WTC11 (cell line): ENCODE results near the gene SMPD2. TPM values are rescaled to one million over a fixed set of nuclear protein-coding genes. Genes with fewer than 3 reads are reported as not detected.

Source experiments
- ATAC-seq: fragments of 200-7000 bp; cut with Tn5 transposase; 2 replicates; pipeline ENCODE4 v1.10.0; 2021; ENCODE audit warnings: mild to moderate bottlenecking, moderate library complexity
- Bru-seq: library from RNA; stranded (reverse); fragments of 400-500 nt; gene quantifications from one replicate; lab custom pipeline; 2021; lab: Mats Ljungman, UMichigan
- CTCF ChIA-PET: fragments of 300-600 bp; sonication (Branson Sonifier 250); formaldehyde crosslinking; loops from one replicate; lab custom pipeline; 2021; ENCODE audit warnings: antibody characterized with exemption; lab: Charles Lee
- POLR2A ChIA-PET: fragments of 350-600 bp; sonication (Branson Sonifier 250); formaldehyde crosslinking; loops from one replicate; lab custom pipeline; 2021; ENCODE audit warnings: antibody characterized with exemption; lab: Charles Lee
- DNase-seq: peaks from one replicate; pipeline ENCODE4 v3.0.0; 2021; ENCODE audit warnings: low spot score
- H3K27ac Mint-ChIP-seq: 2 replicates; pipeline ENCODE4 v1.8.0; 2021; ENCODE audit warnings: mixed read lengths
- H3K27me3 Mint-ChIP-seq: 2 replicates; pipeline ENCODE4 v1.8.0; 2021; ENCODE audit warnings: low read depth, mild to moderate bottlenecking, moderate library complexity, mixed read lengths
- H3K36me3 Mint-ChIP-seq: 2 replicates; pipeline ENCODE4 v1.8.0; 2021; ENCODE audit warnings: mixed read lengths
- H3K4me1 Mint-ChIP-seq: 2 replicates; pipeline ENCODE4 v1.8.0; 2022; ENCODE audit warnings: mixed read lengths
- H3K4me3 Mint-ChIP-seq: 2 replicates; pipeline ENCODE4 v1.8.0; 2021; ENCODE audit warnings: mild to moderate bottlenecking, moderate library complexity, mixed read lengths
- H3K9me3 Mint-ChIP-seq: 2 replicates; pipeline ENCODE4 v1.8.0; 2021; ENCODE audit warnings: mixed read lengths
- ARID4B ChIP-seq: sonication (generic); formaldehyde crosslinking; IDR thresholded peaks from 2 replicates; pipeline ENCODE4 v1.8.0; 2023; ENCODE audit warnings: missing genetic modification reagents, mild to moderate bottlenecking, borderline replicate concordance
- CDX4 ChIP-seq: fragments of 250-450 bp; sonication (Bioruptor Pico); IDR thresholded peaks from 2 replicates; pipeline ENCODE4 v1.9.0; 2021; ENCODE audit warnings: moderate library complexity, mild to moderate bottlenecking, inconsistent platforms, borderline replicate concordance
- FOXP1 ChIP-seq: sonication (generic); formaldehyde crosslinking; IDR thresholded peaks from 2 replicates; pipeline ENCODE4 v1.8.0; 2022; ENCODE audit warnings: missing genetic modification reagents, mild to moderate bottlenecking, moderate library complexity, borderline replicate concordance
- GABPB1 ChIP-seq: sonication (generic); formaldehyde crosslinking; IDR thresholded peaks from 2 replicates; pipeline ENCODE4 v1.8.1; 2023; ENCODE audit warnings: mild to moderate bottlenecking, missing genetic modification reagents
- GTF2I ChIP-seq: fragments of 250-450 bp; sonication (Bioruptor Pico); conservative IDR thresholded peaks from 2 replicates; pipeline ENCODE4 v1.4.0; 2021; ENCODE audit warnings: mild to moderate bottlenecking
- HMGXB4 ChIP-seq: sonication (generic); formaldehyde crosslinking; IDR thresholded peaks from 2 replicates; pipeline ENCODE4 v1.8.1; 2023; ENCODE audit warnings: mild to moderate bottlenecking, moderate library complexity, missing genetic modification reagents
- JAZF1 ChIP-seq: fragments of 250-450 bp; sonication (Bioruptor Pico); IDR thresholded peaks from 2 replicates; pipeline ENCODE4 v1.9.0; 2021; ENCODE audit warnings: moderate library complexity, mild to moderate bottlenecking, inconsistent platforms
- MYBL2 ChIP-seq: sonication (generic); formaldehyde crosslinking; IDR thresholded peaks from 2 replicates; pipeline ENCODE4 v1.8.1; 2023; ENCODE audit warnings: mild to moderate bottlenecking, moderate library complexity, missing genetic modification reagents
- NR1H2 ChIP-seq: sonication (generic); formaldehyde crosslinking; IDR thresholded peaks from 2 replicates; pipeline ENCODE4 v1.9.0; 2021; ENCODE audit warnings: mild to moderate bottlenecking, moderate library complexity, missing genetic modification reagents
- NR2C2 ChIP-seq: sonication (generic); formaldehyde crosslinking; IDR thresholded peaks from 2 replicates; pipeline ENCODE4 v1.8.0; 2022; ENCODE audit warnings: mild to moderate bottlenecking, missing genetic modification reagents
- RELA ChIP-seq: sonication (generic); formaldehyde crosslinking; IDR thresholded peaks from 2 replicates; pipeline ENCODE4 v1.8.1; 2022; ENCODE audit warnings: missing genetic modification reagents, mild to moderate bottlenecking, borderline replicate concordance
- SMAD3 ChIP-seq: sonication (generic); formaldehyde crosslinking; IDR thresholded peaks from 2 replicates; pipeline ENCODE4 v1.8.0; 2022; ENCODE audit warnings: missing genetic modification reagents, mild to moderate bottlenecking, borderline replicate concordance
- SP1 ChIP-seq: sonication (generic); formaldehyde crosslinking; conservative IDR thresholded peaks from 2 replicates; pipeline ENCODE4 v1.8.1; 2022; ENCODE audit warnings: missing genetic modification reagents
- TEAD1 ChIP-seq: sonication (generic); formaldehyde crosslinking; IDR thresholded peaks from 2 replicates; pipeline ENCODE4 v1.8.0; 2022; ENCODE audit warnings: mild to moderate bottlenecking, missing genetic modification reagents
- ZBTB21 ChIP-seq: sonication (generic); formaldehyde crosslinking; IDR thresholded peaks from 2 replicates; pipeline ENCODE4 v1.8.1; 2023; ENCODE audit warnings: mild to moderate bottlenecking, missing genetic modification reagents, borderline replicate concordance
- ZNF138 ChIP-seq: sonication (generic); formaldehyde crosslinking; conservative IDR thresholded peaks from 2 replicates; pipeline ENCODE4 v1.8.1; 2022; ENCODE audit warnings: mild to moderate bottlenecking, moderate library complexity, missing genetic modification reagents
- ZNF232 ChIP-seq: sonication (generic); formaldehyde crosslinking; IDR thresholded peaks from 2 replicates; pipeline ENCODE4 v1.8.0; 2022; ENCODE audit warnings: mild to moderate bottlenecking, missing genetic modification reagents
- ZNF317 ChIP-seq: sonication (generic); formaldehyde crosslinking; IDR thresholded peaks from 2 replicates; pipeline ENCODE4 v1.8.1; 2023; ENCODE audit warnings: low read depth, mild to moderate bottlenecking, moderate library complexity, missing genetic modification reagents, borderline replicate concordance
- ZNF396 ChIP-seq: fragments of 250-450 bp; sonication (Bioruptor Pico); IDR thresholded peaks from 2 replicates; pipeline ENCODE4 v1.8.0; 2021; ENCODE audit warnings: mild to moderate bottlenecking, moderate library complexity, borderline replicate concordance
- long read RNA-seq, 3 experiments: library from RNA in 1 of 3; library from capped mRNA in 1 of 3; library from polyadenylated mRNA in 1 of 3; unstranded in 2 of 3; stranded (forward) in 1 of 3; transcript quantifications; one replicate each; pipeline ENCODE4 v2.0.0, GENCODE V29; 2021
- total RNA-seq: library from RNA; stranded (reverse); gene quantifications from 3 replicates; pipeline ENCODE4 v1.2.3, GENCODE V29; 2021
- TF ChIP-seq, protein P1 (sequence below): fragments of 200-600 bp; IDR thresholded peaks from 2 replicates; pipeline ENCODE4 v1.8.0; 2022; ENCODE audit warnings: antibody characterized with exemption
- TF ChIP-seq, protein P2 (sequence below): sonication (generic); formaldehyde crosslinking; IDR thresholded peaks from 2 replicates; pipeline ENCODE4 v1.8.0; 2022; ENCODE audit warnings: mild to moderate bottlenecking, missing genetic modification reagents
- TF ChIP-seq, protein P3 (sequence below): sonication (generic); formaldehyde crosslinking; IDR thresholded peaks from 2 replicates; pipeline ENCODE4 v1.8.0; 2022; ENCODE audit warnings: mild to moderate bottlenecking, missing genetic modification reagents

Gene SMPD2
- total RNA-seq, result 11.2 to 13.1 TPM (median 12.2 TPM) in 3 replicates
- percentile 66 among the genes with signal in this experiment for Bru-seq, nascent RNA
- long read RNA-seq, experiment 1, transcript SMPD2-201 (10 exons, 1,645 nt), result major isoform, 26 of 38 reads
- long read RNA-seq, experiment 1, partial matches to known transcripts, result 2 of 38 reads
- long read RNA-seq, experiment 1, other reads (novel, unspliced or antisense), result 10 of 38 reads
- long read RNA-seq, experiment 2, transcript SMPD2-201 (10 exons, 1,645 nt), result major isoform, 8 of 15 reads
- long read RNA-seq, experiment 2, partial matches to known transcripts, result 4 of 15 reads
- long read RNA-seq, experiment 2, other reads (novel, unspliced or antisense), result 3 of 15 reads
- long read RNA-seq, experiment 3, transcript SMPD2-201 (10 exons, 1,645 nt), result major isoform, 5 of 9 reads
- long read RNA-seq, experiment 3, partial matches to known transcripts, result 1 of 9 reads
- long read RNA-seq, experiment 3, other reads (novel, unspliced or antisense), result 3 of 9 reads

- peaks cover 7% of the 10 kb centered on the region for H3K27me3 Mint-ChIP-seq
- TF ChIP-seq TEAD1 (CRISPR knock-in tag), result peak; percentile 34; the same call in 1 of the 2 replicates
- TF ChIP-seq, protein P1, sequence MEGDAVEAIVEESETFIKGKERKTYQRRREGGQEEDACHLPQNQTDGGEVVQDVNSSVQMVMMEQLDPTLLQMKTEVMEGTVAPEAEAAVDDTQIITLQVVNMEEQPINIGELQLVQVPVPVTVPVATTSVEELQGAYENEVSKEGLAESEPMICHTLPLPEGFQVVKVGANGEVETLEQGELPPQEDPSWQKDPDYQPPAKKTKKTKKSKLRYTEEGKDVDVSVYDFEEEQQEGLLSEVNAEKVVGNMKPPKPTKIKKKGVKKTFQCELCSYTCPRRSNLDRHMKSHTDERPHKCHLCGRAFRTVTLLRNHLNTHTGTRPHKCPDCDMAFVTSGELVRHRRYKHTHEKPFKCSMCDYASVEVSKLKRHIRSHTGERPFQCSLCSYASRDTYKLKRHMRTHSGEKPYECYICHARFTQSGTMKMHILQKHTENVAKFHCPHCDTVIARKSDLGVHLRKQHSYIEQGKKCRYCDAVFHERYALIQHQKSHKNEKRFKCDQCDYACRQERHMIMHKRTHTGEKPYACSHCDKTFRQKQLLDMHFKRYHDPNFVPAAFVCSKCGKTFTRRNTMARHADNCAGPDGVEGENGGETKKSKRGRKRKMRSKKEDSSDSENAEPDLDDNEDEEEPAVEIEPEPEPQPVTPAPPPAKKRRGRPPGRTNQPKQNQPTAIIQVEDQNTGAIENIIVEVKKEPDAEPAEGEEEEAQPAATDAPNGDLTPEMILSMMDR, result peak; percentile 40; the same call in 1 of the 2 replicates
- 0 out of 2 replicates have a peak, but pooled peaks have one; percentile 38 for TF ChIP-seq ZBTB21 (CRISPR knock-in tag)
- no peak for TF ChIP-seq ZNF396 (CRISPR knock-in tag)
- TF ChIP-seq FOXP1, result peak; percentile 39; the same call in 1 of the 2 replicates
- 0 out of 2 replicates have a peak, but pooled peaks have one; percentile 29 for TF ChIP-seq SMAD3 (CRISPR knock-in tag)
- TF ChIP-seq ZNF138 (CRISPR knock-in tag), result peak; percentile 77; the same call in 1 of the 2 replicates
- TF ChIP-seq NR2C2 (CRISPR knock-in tag), result peak; percentile 7; the same call in 1 of the 2 replicates
- TF ChIP-seq GTF2I (CRISPR knock-in tag), result no peak
- peak; percentile 20; the same call in 1 of the 2 replicates for TF ChIP-seq ZNF317
- TF ChIP-seq, protein P2, sequence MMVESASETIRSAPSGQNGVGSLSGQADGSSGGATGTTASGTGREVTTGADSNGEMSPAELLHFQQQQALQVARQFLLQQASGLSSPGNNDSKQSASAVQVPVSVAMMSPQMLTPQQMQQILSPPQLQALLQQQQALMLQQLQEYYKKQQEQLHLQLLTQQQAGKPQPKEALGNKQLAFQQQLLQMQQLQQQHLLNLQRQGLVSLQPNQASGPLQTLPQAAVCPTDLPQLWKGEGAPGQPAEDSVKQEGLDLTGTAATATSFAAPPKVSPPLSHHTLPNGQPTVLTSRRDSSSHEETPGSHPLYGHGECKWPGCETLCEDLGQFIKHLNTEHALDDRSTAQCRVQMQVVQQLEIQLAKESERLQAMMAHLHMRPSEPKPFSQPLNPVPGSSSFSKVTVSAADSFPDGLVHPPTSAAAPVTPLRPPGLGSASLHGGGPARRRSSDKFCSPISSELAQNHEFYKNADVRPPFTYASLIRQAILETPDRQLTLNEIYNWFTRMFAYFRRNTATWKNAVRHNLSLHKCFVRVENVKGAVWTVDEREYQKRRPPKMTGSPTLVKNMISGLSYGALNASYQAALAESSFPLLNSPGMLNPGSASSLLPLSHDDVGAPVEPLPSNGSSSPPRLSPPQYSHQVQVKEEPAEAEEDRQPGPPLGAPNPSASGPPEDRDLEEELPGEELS (CRISPR knock-in tag), result peak; percentile 60; the same call in 1 of the 2 replicates
- no peak for TF ChIP-seq CDX4 (CRISPR knock-in tag)
- peak; percentile 64 for TF ChIP-seq SP1 (CRISPR knock-in tag)
- no peak for TF ChIP-seq JAZF1
- TF ChIP-seq HMGXB4 (CRISPR knock-in tag), result peak; percentile 94
- 0 out of 2 replicates have a peak, but pooled peaks have one; percentile 74 for TF ChIP-seq MYBL2 (CRISPR knock-in tag)
- peak; percentile 43; the same call in 1 of the 2 replicates for TF ChIP-seq ZNF232
- 0 out of 2 replicates have a peak, but pooled peaks have one; percentile 36 for TF ChIP-seq RELA (CRISPR knock-in tag)
- no peak for TF ChIP-seq NR1H2 (CRISPR knock-in tag)
- 0 out of 2 replicates have a peak, but pooled peaks have one; percentile 6 for TF ChIP-seq GABPB1 (CRISPR knock-in tag)
- TF ChIP-seq, protein P3, sequence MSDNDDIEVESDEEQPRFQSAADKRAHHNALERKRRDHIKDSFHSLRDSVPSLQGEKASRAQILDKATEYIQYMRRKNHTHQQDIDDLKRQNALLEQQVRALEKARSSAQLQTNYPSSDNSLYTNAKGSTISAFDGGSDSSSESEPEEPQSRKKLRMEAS (CRISPR knock-in tag), result peak; percentile 50; the same call in 1 of the 2 replicates
- peak; percentile 22 for TF ChIP-seq ARID4B (CRISPR knock-in tag)
- TF ChIP-seq, all 79 proteins: peak for 17
- Mint-ChIP-seq H3K36me3 (peaks cover 10% of the 10 kb centered on the region), H3K27ac (peak within 1 kb of the TSS; percentile 32; the same call in 1 of the 2 replicates), H3K4me3 (peak within 1 kb of the TSS; percentile 92), H3K9me3 (no peaks in the 10 kb centered on the region), H3K4me1 (peaks cover 14% of the 10 kb centered on the region; the same call in 1 of the 2 replicates)
- DNase-seq (peak; percentile 88), ATAC-seq (peak; percentile 82)
- CTCF ChIA-PET, result interaction anchor here (0.7 to 2.5 kb wide), 15 partner anchors 10 to 599 kb away, joined by 3 to 24 read pairs (median 5); partner anchors contain the start of gene MICAL1
- POLR2A ChIA-PET, result interaction anchor here (0.6 to 3.1 kb wide), 6 partner anchors 14 to 346 kb away, joined by 3 to 13 read pairs (median 4); partner anchors contain the start of genes CD164, MICAL1, SESN1 and ZBTB24
Observed at GRCh38 chr6:109440331-109441068, at the start of gene SMPD2, which contains the start of gene PPIL6. Gene SMPD2, plus strand, starts transcription at chr6:109440724. Its CDS starts 398 bp downstream, at chr6:109441122. Gene PPIL6, minus strand, starts transcription at chr6:109440628. Its CDS starts 38 bp downstream, at chr6:109440590.
